Measurements from ENCODE around the gene ERAP2. TPM values are rescaled to one million over a fixed set of nuclear protein-coding genes. Genes with fewer than 3 reads are reported as not detected.

The ERAP2 gene
- total and polyA plus RNA-seq, 2 of the 13 experiments (the other 11 are each of a cell fraction or from before 2014, with no cell fraction given), result 12.8 to 16.6 TPM

DNA sequence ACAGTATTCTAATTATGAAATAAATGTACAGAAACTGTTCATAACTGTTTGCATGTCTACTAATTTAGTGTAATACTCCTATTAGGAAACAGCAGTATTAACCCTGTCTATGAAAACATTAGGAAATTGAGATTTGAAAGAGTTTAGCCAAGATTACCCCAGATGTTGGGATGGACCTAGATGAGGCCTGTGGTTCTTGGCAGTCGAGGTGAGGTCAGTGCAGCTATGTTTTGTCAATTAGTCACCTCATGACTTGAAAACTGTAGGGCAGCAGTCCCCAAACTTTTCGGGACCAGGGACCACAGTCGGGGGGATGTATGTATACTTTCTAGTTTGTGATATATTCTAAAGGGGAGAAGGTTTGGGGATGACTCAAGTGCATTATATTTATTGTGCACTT is 64.3 kb downstream of the ERAP2 start:
- no peak overlapping the region for H3K9ac ChIP-seq (ENCODE audit: insufficient read depth, low read depth, low read length)
- no peak overlapping the region for H2AFZ ChIP-seq (ENCODE audit: low read length)
- 92% methylated on average over 3 of the region's 3 CpGs for WGBS (ENCODE audit: low lambda C conversion rate)
- no TSS peak for BruUV-seq (replicated peaks)
- DNase-seq (ENCODE audit: low spot score) (no peak), ATAC-seq (no peak), FAIRE-seq (no peak)
- POLR2A ChIA-PET, result no interaction called here
- H3K27ac ChIP-seq (ENCODE audit: extremely low read length, insufficient read depth, low read length), result no peak overlapping the region
- no peaks in the 10 kb centered on the region for H3K9me3 ChIP-seq (ENCODE audit: low read length)
- no peak overlapping the region for H3K4me3 ChIP-seq (replicated peaks in 1 of 3; ENCODE audit: insufficient read depth in 1 of 3, low read depth in 2 of 3, low read length in 3 of 3)
- CTCF ChIA-PET (ENCODE audit: low intra/inter-chr PET ratio, low total read pairs), result no interaction called here
- H3K4me2 ChIP-seq (ENCODE audit: low read depth, low read length), result no peak overlapping the region
- peaks cover 47% of the 10 kb centered on the region for H3K79me2 ChIP-seq (ENCODE audit: insufficient read depth, low read length)
- H3K36me3 ChIP-seq (replicated peaks in 1 of 2; ENCODE audit: control insufficient read depth in 1 of 2, insufficient read depth in 2 of 2, low read length in 2 of 2), result no peaks in the 10 kb centered on the region
- H3K27me3 ChIP-seq (ENCODE audit: control insufficient read depth in 1 of 2, insufficient read depth in 2 of 2, low read length in 2 of 2), result no peaks in the 10 kb centered on the region
- in situ Hi-C loops (cut with HindIII; ENCODE audit: extremely low pct_ligation_motif_present, low pct_unique_long_range_greater_than_20kb), result no loop called here
- TF ChIP-seq TARDBP (CRISPR knock-in tag; IDR thresholded peaks at IDR 0.05), result no peak
- no peak for TF ChIP-seq ADNP (CRISPR knock-in tag; IDR thresholded peaks at IDR 0.05)
- no peak for TF ChIP-seq TGIF2 (CRISPR knock-in tag; IDR thresholded peaks at IDR 0.05)
- no peak for TF ChIP-seq NR1H2 (CRISPR knock-in tag; IDR thresholded peaks at IDR 0.05; ENCODE audit: borderline replicate concordance, low read depth)
- no peak for TF ChIP-seq MBD4 (IDR thresholded peaks at IDR 0.05; ENCODE audit: borderline replicate concordance, low read length)
- TF ChIP-seq KAT2B (IDR thresholded peaks at IDR 0.05; ENCODE audit: borderline replicate concordance, low read depth, low read length), result no peak
- TF ChIP-seq PRMT3 (CRISPR knock-in tag; IDR thresholded peaks at IDR 0.05; ENCODE audit: borderline replicate concordance, low read depth), result no peak
- TF ChIP-seq, protein P1, sequence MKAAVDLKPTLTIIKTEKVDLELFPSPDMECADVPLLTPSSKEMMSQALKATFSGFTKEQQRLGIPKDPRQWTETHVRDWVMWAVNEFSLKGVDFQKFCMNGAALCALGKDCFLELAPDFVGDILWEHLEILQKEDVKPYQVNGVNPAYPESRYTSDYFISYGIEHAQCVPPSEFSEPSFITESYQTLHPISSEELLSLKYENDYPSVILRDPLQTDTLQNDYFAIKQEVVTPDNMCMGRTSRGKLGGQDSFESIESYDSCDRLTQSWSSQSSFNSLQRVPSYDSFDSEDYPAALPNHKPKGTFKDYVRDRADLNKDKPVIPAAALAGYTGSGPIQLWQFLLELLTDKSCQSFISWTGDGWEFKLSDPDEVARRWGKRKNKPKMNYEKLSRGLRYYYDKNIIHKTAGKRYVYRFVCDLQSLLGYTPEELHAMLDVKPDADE (CRISPR knock-in tag; IDR thresholded peaks at IDR 0.05), result no peak
- TF ChIP-seq FOXM1 (CRISPR knock-in tag; IDR thresholded peaks at IDR 0.05), result no peak
- TF ChIP-seq, protein P2, sequence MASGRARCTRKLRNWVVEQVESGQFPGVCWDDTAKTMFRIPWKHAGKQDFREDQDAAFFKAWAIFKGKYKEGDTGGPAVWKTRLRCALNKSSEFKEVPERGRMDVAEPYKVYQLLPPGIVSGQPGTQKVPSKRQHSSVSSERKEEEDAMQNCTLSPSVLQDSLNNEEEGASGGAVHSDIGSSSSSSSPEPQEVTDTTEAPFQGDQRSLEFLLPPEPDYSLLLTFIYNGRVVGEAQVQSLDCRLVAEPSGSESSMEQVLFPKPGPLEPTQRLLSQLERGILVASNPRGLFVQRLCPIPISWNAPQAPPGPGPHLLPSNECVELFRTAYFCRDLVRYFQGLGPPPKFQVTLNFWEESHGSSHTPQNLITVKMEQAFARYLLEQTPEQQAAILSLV (CRISPR knock-in tag; IDR thresholded peaks at IDR 0.05; ENCODE audit: borderline replicate concordance), result no peak
- H3K4me1 ChIP-seq (ENCODE audit: insufficient read depth, low read length), result peaks cover 20% of the 10 kb centered on the region
- intact Hi-C loops (cut with micrococcal nuclease; ENCODE audit: unreplicated experiment), result no loop called here
- H4K20me1 ChIP-seq (ENCODE audit: insufficient read depth, low read length), result no peaks in the 10 kb centered on the region

Data from HepG2 (cell line).